Endothelial cell of umbilical vein (primary cell): ENCODE results near the gene HDAC1. TPM values are rescaled to one million over a fixed set of nuclear protein-coding genes. Genes with fewer than 3 reads are reported as not detected.
A peak's percentile ranks its signal among the peaks of the same experiment; 100 is the strongest.

ENCODE experiments used
- BruUV-seq: library from RNA; stranded (reverse); fragments of 400-500 nt; replicated peaks from 2 replicates; lab custom pipeline; 2021; lab: Mats Ljungman, UMichigan
- CTCF ChIA-PET: fragments of 300-600, 350-600 bp; sonication (Branson Sonifier 250); formaldehyde crosslinking; loops from one replicate; lab custom pipeline; 2021; ENCODE audit warnings: antibody characterized with exemption, inconsistent platforms; lab: Charles Lee
- POLR2A ChIA-PET: fragments of 300-600, 350-600 bp; sonication (Branson Sonifier 250); formaldehyde crosslinking; loops from one replicate; lab custom pipeline; 2021; ENCODE audit warnings: antibody characterized with exemption, inconsistent platforms; lab: Charles Lee
- DNase-seq: peaks from one replicate; pipeline ENCODE4 v3.0.0-alpha.2; 2011; ENCODE audit warnings: low read depth, low spot score
- FAIRE-seq: peaks from 2 replicates; lab custom pipeline; 2011; peaks lifted over from hg19 to GRCh38; lab: Jason Lieb, UNC
- H2AFZ ChIP-seq: 2 replicates; pipeline ENCODE4 v1.6.0; 2012; ENCODE audit warnings: low read depth, low read length, control low read depth, inconsistent platforms
- H3K27ac ChIP-seq: 2 replicates; pipeline ENCODE4 v1.5.1; 2011; ENCODE audit warnings: low read depth, mild to moderate bottlenecking, control low read depth, low read length, moderate library complexity; ENCODE audit not compliant: insufficient read depth
- H3K27me3 ChIP-seq, 2 experiments: 2 replicates each; pipeline versions ENCODE4 v1.6.0 to v1.6.1; 2011; ENCODE audit warnings: low read length in 2 of 2, mixed read lengths in 1 of 2; ENCODE audit not compliant: control insufficient read depth in 2 of 2, insufficient read depth in 2 of 2
- H3K36me3 ChIP-seq, 2 experiments: 2 replicates in 1 of 2; 3 replicates in 1 of 2; pipeline ENCODE4 v1.5.1; 2011; ENCODE audit warnings: low read length in 2 of 2, mild to moderate bottlenecking in 1 of 2, moderate library complexity in 1 of 2; ENCODE audit not compliant: control insufficient read depth in 2 of 2, insufficient read depth in 2 of 2; ENCODE audit errors: extremely low read depth in 1 of 2
- H3K4me1 ChIP-seq: 3 replicates; pipeline ENCODE4 v1.5.1; 2011; ENCODE audit warnings: mild to moderate bottlenecking, low read length; ENCODE audit not compliant: control insufficient read depth, insufficient read depth; ENCODE audit errors: extremely low read depth
- H3K4me2 ChIP-seq: 2 replicates; pipeline ENCODE4 v1.6.1; 2011; ENCODE audit warnings: low read length, control low read depth, mixed read lengths; ENCODE audit not compliant: insufficient read depth
- H3K4me3 ChIP-seq, 3 experiments: fragments of 200-600 bp in 1 of 3; sonication (generic), shearing (Covaris generic) in 1 of 3; replicated peaks in 1 of 3; 2 replicates each; pipeline ENCODE4 v1.5.1; 2011 to 2016; ENCODE audit warnings: control low read depth in 3 of 3, low read length in 3 of 3, mild to moderate bottlenecking in 2 of 3, inconsistent platforms in 1 of 3, low read depth in 1 of 3, moderate library complexity in 1 of 3; ENCODE audit not compliant: insufficient read depth in 1 of 3
- H3K79me2 ChIP-seq: 2 replicates; pipeline ENCODE4 v1.6.0; 2012; ENCODE audit warnings: low read length, inconsistent platforms; ENCODE audit not compliant: control insufficient read depth, insufficient read depth
- H3K9ac ChIP-seq: replicated peaks from 2 replicates; pipeline ENCODE3; 2011; ENCODE audit warnings: low read length, control low read depth; ENCODE audit not compliant: insufficient read depth; ENCODE audit errors: extremely low read depth
- H3K9me1 ChIP-seq: replicated peaks from 3 replicates; pipeline ENCODE4 v1.6.0; 2011; ENCODE audit warnings: mild to moderate bottlenecking, low read length; ENCODE audit not compliant: control insufficient read depth, insufficient read depth; ENCODE audit errors: extremely low read depth
- H3K9me3 ChIP-seq: replicated peaks from 2 replicates; pipeline ENCODE4 v1.5.1; 2012; ENCODE audit warnings: low read length, inconsistent platforms; ENCODE audit not compliant: control insufficient read depth, insufficient read depth
- H4K20me1 ChIP-seq: replicated peaks from 2 replicates; pipeline ENCODE3; 2011; ENCODE audit warnings: mild to moderate bottlenecking, low read length; ENCODE audit not compliant: control insufficient read depth, insufficient read depth; ENCODE audit errors: extremely low read depth
- EZH2 ChIP-seq: IDR thresholded peaks from 2 replicates; pipeline ENCODE4 v1.6.1; 2012; ENCODE audit warnings: borderline replicate concordance, low read depth, mild to moderate bottlenecking, moderate library complexity, low read length, inconsistent platforms; ENCODE audit not compliant: severe bottlenecking
- FOS ChIP-seq: IDR thresholded peaks from 2 replicates; pipeline ENCODE4 v1.6.1; 2011; ENCODE audit warnings: mild to moderate bottlenecking, low read length, moderate library complexity, borderline replicate concordance; ENCODE audit not compliant: insufficient read depth
- GATA2 ChIP-seq: IDR thresholded peaks from 2 replicates; pipeline ENCODE4 v1.7.0; 2011; ENCODE audit warnings: low read depth, mild to moderate bottlenecking, moderate library complexity, mixed read lengths, low read length; ENCODE audit not compliant: insufficient read length, insufficient read depth
- JUN ChIP-seq: IDR thresholded peaks from 2 replicates; pipeline ENCODE4 v1.6.1; 2011; ENCODE audit warnings: borderline replicate concordance, low read depth; ENCODE audit not compliant: insufficient read length, insufficient read depth
- MYC ChIP-seq: IDR thresholded peaks from one replicate; pipeline ENCODE4 v1.6.1; 2011; ENCODE audit warnings: mild to moderate bottlenecking, low read depth, low read length
- POLR2A ChIP-seq: IDR thresholded peaks from 2 replicates; pipeline ENCODE4 v1.6.1; 2012; ENCODE audit warnings: low read depth, mild to moderate bottlenecking, control low read depth, low read length
- POLR2AphosphoS5 ChIP-seq: IDR thresholded peaks from 2 replicates; pipeline ENCODE4 v1.6.1; 2012; ENCODE audit warnings: low read depth, mild to moderate bottlenecking, control low read depth, low read length, moderate library complexity; ENCODE audit not compliant: insufficient read depth
- dilution Hi-C: fragments of 300-500 bp; cut with MboI; formaldehyde crosslinking; loops from one replicate; pipeline ENCODE4 v1.15.0; 2019; ENCODE audit warnings: low sequenced_read_pairs; ENCODE audit not compliant: extremely low pct_ligation_motif_present
- intact Hi-C: fragments of 100-400 bp; cut with micrococcal nuclease; formaldehyde crosslinking; loops from one replicate; pipeline ENCODE4 v1.10.0; 2022
- polyA plus RNA-seq, 4 experiments: library from polyadenylated mRNA; depleted of rRNA in 3 of 4; stranded (reverse) in 3 of 4; unstranded in 1 of 4; fragments of >200 nt; gene quantifications; 2 replicates each; pipeline versions ENCODE4 v1.2.1 to v1.2.3, GENCODE V29; 2011 to 2012; ENCODE audit warnings: missing spikeins in 1 of 4
- total RNA-seq: library from RNA; stranded (reverse); gene quantifications from 2 replicates; pipeline ENCODE4 v1.2.3, GENCODE V29; 2021
- TF ChIP-seq, protein P1 (sequence below), 2 donors: IDR thresholded peaks; 1 replicate in 1 of 2; 2 replicates in 1 of 2; pipeline ENCODE4 v1.5.1; 2011; ENCODE audit warnings: low read length in 2 of 2, mild to moderate bottlenecking in 2 of 2, moderate library complexity in 2 of 2, control low read depth in 1 of 2, inconsistent platforms in 1 of 2, low read depth in 1 of 2; ENCODE audit not compliant: insufficient read depth in 1 of 2; ENCODE audit errors: extremely low read depth in 1 of 2
- TF ChIP-seq, protein P2 (sequence below): IDR thresholded peaks from 2 replicates; pipeline ENCODE4 v1.6.1; 2011; ENCODE audit not compliant: insufficient read depth, insufficient read length

HDAC1 gene
- total and polyA plus RNA-seq, 2 donors (not counting 3 experiments of a cell fraction or from before 2014, with no cell fraction given) = 138 to 141 TPM

DNA sequence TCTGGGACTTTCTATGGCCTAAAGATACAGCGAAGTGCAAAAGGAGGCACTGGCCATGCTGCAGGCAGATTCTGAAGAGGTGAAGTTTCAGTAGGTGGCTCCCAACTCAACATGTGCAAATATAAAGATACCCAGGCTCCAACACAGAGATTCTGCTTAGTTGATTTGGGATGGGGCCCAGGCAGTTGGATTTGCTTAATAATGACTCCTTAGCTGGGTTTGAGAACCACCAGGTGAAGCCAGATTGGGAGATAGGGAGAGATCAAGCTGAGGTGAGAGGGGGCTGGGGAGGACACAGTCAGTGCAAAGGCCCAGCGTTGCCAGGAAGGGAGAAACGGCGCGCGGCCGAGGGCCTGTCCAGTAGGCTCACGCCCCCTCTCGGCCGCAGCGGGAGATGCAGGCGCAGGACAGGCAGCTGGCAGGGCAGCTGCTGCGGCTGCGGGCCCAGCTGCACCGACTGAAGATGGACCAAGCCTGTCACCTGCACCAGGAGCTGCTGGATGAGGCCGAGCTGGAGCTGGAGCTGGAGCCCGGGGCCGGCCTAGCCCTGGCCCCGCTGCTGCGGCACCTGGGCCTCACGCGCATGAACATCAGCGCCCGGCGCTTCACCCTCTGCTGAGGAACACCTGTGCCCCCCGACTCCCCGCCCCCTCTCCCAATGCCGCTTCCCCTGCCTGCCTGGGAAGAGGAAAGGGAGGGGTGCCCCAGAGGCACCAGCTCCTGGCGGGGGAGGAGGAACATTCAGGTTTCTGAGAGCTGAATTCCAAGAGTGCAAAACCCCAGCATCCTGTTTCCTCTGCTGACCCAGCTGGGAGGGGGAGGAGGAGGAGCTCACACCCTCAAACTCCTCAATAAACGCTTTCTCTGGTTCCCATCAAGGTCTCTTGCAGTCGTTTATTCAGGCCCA is 43.6 kb upstream of the HDAC1 start:
- Histone ChIP-seq H3K79me2 (no peaks in the 10 kb centered on the region), H3K4me3 (peak overlapping the region in 1 of 3 experiments; percentile 29), H3K36me3 (no peaks in the 10 kb centered on the region), H3K4me2 (peak overlapping the region; percentile 73), H3K9me1 (no peaks in the 10 kb centered on the region), H3K4me1 (peaks cover 47% of the 10 kb centered on the region), H3K9ac (no peak overlapping the region), H2AFZ (peak overlapping the region; percentile 21), H3K27ac (peak overlapping the region; percentile 60), H3K9me3 (no peaks in the 10 kb centered on the region), H4K20me1 (no peaks in the 10 kb centered on the region), H3K27me3 (no peaks in the 10 kb centered on the region)
- intact Hi-C loops (loop anchor here (1.0 to 2.0 kb wide), 3 partner anchors 26 to 87 kb away; partner anchors contain the start of genes EIF3I and TMEM234), dilution Hi-C loops (no loop called here)
- no peak for TF ChIP-seq POLR2A
- TF ChIP-seq, protein P1, sequence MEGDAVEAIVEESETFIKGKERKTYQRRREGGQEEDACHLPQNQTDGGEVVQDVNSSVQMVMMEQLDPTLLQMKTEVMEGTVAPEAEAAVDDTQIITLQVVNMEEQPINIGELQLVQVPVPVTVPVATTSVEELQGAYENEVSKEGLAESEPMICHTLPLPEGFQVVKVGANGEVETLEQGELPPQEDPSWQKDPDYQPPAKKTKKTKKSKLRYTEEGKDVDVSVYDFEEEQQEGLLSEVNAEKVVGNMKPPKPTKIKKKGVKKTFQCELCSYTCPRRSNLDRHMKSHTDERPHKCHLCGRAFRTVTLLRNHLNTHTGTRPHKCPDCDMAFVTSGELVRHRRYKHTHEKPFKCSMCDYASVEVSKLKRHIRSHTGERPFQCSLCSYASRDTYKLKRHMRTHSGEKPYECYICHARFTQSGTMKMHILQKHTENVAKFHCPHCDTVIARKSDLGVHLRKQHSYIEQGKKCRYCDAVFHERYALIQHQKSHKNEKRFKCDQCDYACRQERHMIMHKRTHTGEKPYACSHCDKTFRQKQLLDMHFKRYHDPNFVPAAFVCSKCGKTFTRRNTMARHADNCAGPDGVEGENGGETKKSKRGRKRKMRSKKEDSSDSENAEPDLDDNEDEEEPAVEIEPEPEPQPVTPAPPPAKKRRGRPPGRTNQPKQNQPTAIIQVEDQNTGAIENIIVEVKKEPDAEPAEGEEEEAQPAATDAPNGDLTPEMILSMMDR (IDR thresholded peaks at IDR 0.05; ENCODE audit: extremely low read depth in 1 of 2, insufficient read depth in 1 of 2, low read depth in 1 of 2, low read length in 2 of 2) = peak; percentile 96 to 98
- no peak for TF ChIP-seq GATA2
- no peak for TF ChIP-seq FOS
- TF ChIP-seq JUN = no peak
- TF ChIP-seq POLR2AphosphoS5 = no peak
- no peak for TF ChIP-seq MYC
- TF ChIP-seq, protein P2, sequence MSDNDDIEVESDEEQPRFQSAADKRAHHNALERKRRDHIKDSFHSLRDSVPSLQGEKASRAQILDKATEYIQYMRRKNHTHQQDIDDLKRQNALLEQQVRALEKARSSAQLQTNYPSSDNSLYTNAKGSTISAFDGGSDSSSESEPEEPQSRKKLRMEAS = no peak
- peak; percentile 22 for TF ChIP-seq EZH2
- no TSS peak for BruUV-seq
- FAIRE-seq (peak; percentile 89), DNase-seq (peak; percentile 74)
- ChIA-PET CTCF (interaction anchor here (0.6 to 6.3 kb wide), 29 partner anchors 11 to 175 kb away, joined by 3 to 73 read pairs (median 5); partner anchors contain the start of genes EIF3I, HDAC1, MARCKSL1 and TMEM234), POLR2A (interaction anchor here (0.8 to 2.9 kb wide), 2 partner anchors 43 to 88 kb away, joined by 3 to 16 read pairs; partner anchors contain the start of genes HDAC1 and MARCKSL1)
